Measurements from ENCODE around the gene GALNT13. TPM values are rescaled to one million over a fixed set of nuclear protein-coding genes. Genes with fewer than 3 reads are reported as not detected.

GALNT13 gene
- total and polyA plus RNA-seq, 4 donors, result not detected

DNA sequence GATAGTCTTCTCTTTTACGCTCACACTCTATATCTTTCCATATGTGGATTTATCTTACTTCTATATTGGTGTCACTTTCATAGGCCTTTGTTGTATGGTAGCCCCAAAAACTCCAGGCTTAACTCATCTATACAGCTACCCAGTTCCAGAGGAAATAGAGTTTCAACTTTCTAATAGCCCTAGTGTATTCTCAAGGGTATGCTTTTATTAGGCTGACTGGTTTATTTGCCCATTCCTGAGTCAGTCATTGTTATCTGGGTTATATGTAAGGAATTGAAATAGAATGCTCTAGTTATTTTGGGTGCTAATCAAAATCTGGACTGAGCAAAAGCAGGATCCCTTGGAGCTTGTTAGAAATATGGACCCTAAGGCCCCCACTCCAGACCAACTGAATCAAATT lies 519.3 kb downstream of the GALNT13 start (continued):
- no peak for TF ChIP-seq CTCF (IDR thresholded peaks at IDR 0.05; ENCODE audit: low read depth, low read length, missing input control)
- no peak for TF ChIP-seq FOXA2 (IDR thresholded peaks at IDR 0.05)

- WGBS, result 79% methylated on average over 1 of the region's 1 CpG
- H3K27me3 ChIP-seq (ENCODE audit: control insufficient read depth in 4 of 4, insufficient read depth in 4 of 4, low read length in 3 of 4), result no peaks in the 10 kb centered on the region
- H3K36me3 ChIP-seq (ENCODE audit: control insufficient read depth in 4 of 4, insufficient read depth in 3 of 4, low read depth in 1 of 4, low read length in 3 of 4), result no peaks in the 10 kb centered on the region
- H3K27ac ChIP-seq (ENCODE audit: low read depth in 1 of 2, low read length in 2 of 2), result no peak overlapping the region
- TF ChIP-seq HNF4A (conservative IDR thresholded peaks at IDR 0.05), result no peak
- H3K9ac ChIP-seq (ENCODE audit: low read depth in 1 of 2, low read length in 2 of 2), result no peak overlapping the region
- DNase-seq (ENCODE audit: low spot score), result no peak
- peaks cover 0 to 3% (median 0%) of the 10 kb centered on the region in 4 donors for H3K9me3 ChIP-seq (ENCODE audit: control insufficient read depth in 4 of 4, low read length in 3 of 4)
- peaks cover 0 to 8% (median 0%) of the 10 kb centered on the region in 4 donors for H3K4me1 ChIP-seq (ENCODE audit: control insufficient read depth in 4 of 4, insufficient read depth in 4 of 4, low read length in 3 of 4)
- no peak overlapping the region for H3K4me3 ChIP-seq (ENCODE audit: low read depth in 1 of 3, low read length in 3 of 3)
These were observed 520.5 kb downstream of the GALNT13 start for GRCh38 chr2:154392256-154392655.

- WGBS, result 38% methylated on average over 3 of the region's 3 CpGs
- no peak for DNase-seq (ENCODE audit: low spot score)
- Histone ChIP-seq H3K36me3 (ENCODE audit: control insufficient read depth in 4 of 4, insufficient read depth in 3 of 4, low read depth in 1 of 4, low read length in 3 of 4) (no peaks in the 10 kb centered on the region), H3K27ac (ENCODE audit: low read depth in 1 of 2, low read length in 2 of 2) (no peak overlapping the region), H3K4me3 (ENCODE audit: low read depth in 1 of 3, low read length in 3 of 3) (no peak overlapping the region), H3K9ac (ENCODE audit: low read depth in 1 of 2, low read length in 2 of 2) (no peak overlapping the region), H3K9me3 (ENCODE audit: control insufficient read depth in 4 of 4, low read length in 3 of 4) (no peaks in the 10 kb centered on the region), H3K4me1 (ENCODE audit: control insufficient read depth in 4 of 4, insufficient read depth in 4 of 4, low read length in 3 of 4) (peaks cover 0 to 8% (median 0%) of the 10 kb centered on the region in 4 donors), H3K27me3 (ENCODE audit: control insufficient read depth in 4 of 4, insufficient read depth in 4 of 4, low read length in 3 of 4) (no peaks in the 10 kb centered on the region)
- TF ChIP-seq NR2F2 (IDR thresholded peaks at IDR 0.05) (no peak), YY1 (IDR thresholded peaks at IDR 0.05) (no peak), HNF4G (IDR thresholded peaks at IDR 0.05) (no peak)
- TF ChIP-seq, protein P1, sequence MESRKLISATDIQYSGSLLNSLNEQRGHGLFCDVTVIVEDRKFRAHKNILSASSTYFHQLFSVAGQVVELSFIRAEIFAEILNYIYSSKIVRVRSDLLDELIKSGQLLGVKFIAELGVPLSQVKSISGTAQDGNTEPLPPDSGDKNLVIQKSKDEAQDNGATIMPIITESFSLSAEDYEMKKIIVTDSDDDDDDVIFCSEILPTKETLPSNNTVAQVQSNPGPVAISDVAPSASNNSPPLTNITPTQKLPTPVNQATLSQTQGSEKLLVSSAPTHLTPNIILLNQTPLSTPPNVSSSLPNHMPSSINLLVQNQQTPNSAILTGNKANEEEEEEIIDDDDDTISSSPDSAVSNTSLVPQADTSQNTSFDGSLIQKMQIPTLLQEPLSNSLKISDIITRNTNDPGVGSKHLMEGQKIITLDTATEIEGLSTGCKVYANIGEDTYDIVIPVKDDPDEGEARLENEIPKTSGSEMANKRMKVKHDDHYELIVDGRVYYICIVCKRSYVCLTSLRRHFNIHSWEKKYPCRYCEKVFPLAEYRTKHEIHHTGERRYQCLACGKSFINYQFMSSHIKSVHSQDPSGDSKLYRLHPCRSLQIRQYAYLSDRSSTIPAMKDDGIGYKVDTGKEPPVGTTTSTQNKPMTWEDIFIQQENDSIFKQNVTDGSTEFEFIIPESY (IDR thresholded peaks at IDR 0.05), result no peak
These were observed 522.9 kb downstream of the GALNT13 start for GRCh38 chr2:154394600-154394999.

- Histone ChIP-seq H3K36me3 (ENCODE audit: control insufficient read depth in 4 of 4, insufficient read depth in 3 of 4, low read depth in 1 of 4, low read length in 3 of 4) (no peaks in the 10 kb centered on the region), H3K4me1 (ENCODE audit: control insufficient read depth in 4 of 4, insufficient read depth in 4 of 4, low read length in 3 of 4) (no peaks in the 10 kb centered on the region), H3K27me3 (ENCODE audit: control insufficient read depth in 4 of 4, insufficient read depth in 4 of 4, low read length in 3 of 4) (no peaks in the 10 kb centered on the region), H3K27ac (ENCODE audit: low read depth in 1 of 2, low read length in 2 of 2) (no peak overlapping the region), H3K4me3 (ENCODE audit: low read depth in 1 of 3, low read length in 3 of 3) (no peak overlapping the region), H3K9me3 (ENCODE audit: control insufficient read depth in 4 of 4, low read length in 3 of 4) (no peaks in the 10 kb centered on the region), H3K9ac (ENCODE audit: low read depth in 1 of 2, low read length in 2 of 2) (no peak overlapping the region)
- 36% methylated on average over 4 of the region's 4 CpGs for WGBS
- DNase-seq (ENCODE audit: low spot score), result no peak
- TF ChIP-seq GABPA (IDR thresholded peaks at IDR 0.05 in 1 of 2, conservative IDR thresholded peaks at IDR 0.05 in 1 of 2) (no peak), HNF4A (conservative IDR thresholded peaks at IDR 0.05) (no peak), JUND (IDR thresholded peaks at IDR 0.05) (no peak), CTCF (IDR thresholded peaks at IDR 0.05; ENCODE audit: low read depth, low read length, missing input control) (no peak), EGR1 (IDR thresholded peaks at IDR 0.05; ENCODE audit: low read depth in 2 of 2) (no peak), YY1 (IDR thresholded peaks at IDR 0.05) (no peak), NR2F2 (IDR thresholded peaks at IDR 0.05) (no peak), HNF4G (IDR thresholded peaks at IDR 0.05) (no peak)
- TF ChIP-seq, protein P2, sequence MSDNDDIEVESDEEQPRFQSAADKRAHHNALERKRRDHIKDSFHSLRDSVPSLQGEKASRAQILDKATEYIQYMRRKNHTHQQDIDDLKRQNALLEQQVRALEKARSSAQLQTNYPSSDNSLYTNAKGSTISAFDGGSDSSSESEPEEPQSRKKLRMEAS (IDR thresholded peaks at IDR 0.05), result no peak
- TF ChIP-seq, protein P1 (IDR thresholded peaks at IDR 0.05), result no peak
These were observed 529.0 kb downstream of the GALNT13 start for GRCh38 chr2:154400563-154401290.

Measured in liver (tissue), 9 donors.